Rectal smooth muscle tissue (tissue), 1 donor: ENCODE measurements around the gene POC1B.

Experiments used
- H3K27ac ChIP-seq: one replicate; pipeline ENCODE4 v1.7.0; 2013; ENCODE audit warnings: low read depth, low read length, inconsistent platforms
- H3K27me3 ChIP-seq: one replicate; pipeline ENCODE4 v1.7.0; 2013; ENCODE audit warnings: low read length; ENCODE audit not compliant: control insufficient read depth, insufficient read depth
- H3K36me3 ChIP-seq: one replicate; pipeline ENCODE4 v1.7.0; 2013; ENCODE audit warnings: low read length; ENCODE audit not compliant: control insufficient read depth, insufficient read depth
- H3K4me1 ChIP-seq: one replicate; pipeline ENCODE4 v1.7.0; 2013; ENCODE audit warnings: low read length; ENCODE audit not compliant: control insufficient read depth, insufficient read depth
- H3K4me3 ChIP-seq: one replicate; pipeline ENCODE4 v1.7.0; 2013; ENCODE audit warnings: low read length
- H3K9ac ChIP-seq: one replicate; pipeline ENCODE4 v1.7.0; 2013; ENCODE audit warnings: low read length

POC1B gene

GRCh38 chr12:89551747-89552146 is 25.9 kb upstream of the POC1B start:
- Histone ChIP-seq H3K27me3 (no peaks in the 10 kb centered on the region), H3K9ac (no peak overlapping the region), H3K27ac (no peak overlapping the region), H3K4me3 (no peak overlapping the region), H3K4me1 (no peaks in the 10 kb centered on the region), H3K36me3 (no peaks in the 10 kb centered on the region)

DNA sequence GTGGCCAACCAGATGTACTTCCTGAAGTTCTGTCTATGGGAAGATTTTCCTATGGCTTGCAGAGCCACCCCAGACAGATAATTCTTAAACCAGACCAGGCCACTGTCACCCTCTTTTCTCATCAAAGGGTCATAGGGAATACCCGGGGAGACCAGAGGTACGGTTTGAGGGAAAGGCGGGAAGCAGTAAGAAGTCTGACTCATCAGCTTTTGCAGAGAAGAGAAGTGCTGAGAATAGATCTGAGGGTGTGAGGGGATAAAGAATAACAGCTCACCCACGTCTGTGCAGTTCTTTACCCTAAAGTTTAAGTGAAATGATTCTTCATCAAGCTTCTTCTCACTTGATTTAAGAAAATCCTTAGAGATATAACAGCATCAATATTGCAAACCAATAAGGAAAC is 21.3 kb upstream of the POC1B start:
- Histone ChIP-seq H3K27me3 (no peaks in the 10 kb centered on the region), H3K27ac (no peak overlapping the region), H3K4me1 (no peaks in the 10 kb centered on the region), H3K9ac (no peak overlapping the region), H3K4me3 (no peak overlapping the region), H3K36me3 (no peaks in the 10 kb centered on the region)

DNA sequence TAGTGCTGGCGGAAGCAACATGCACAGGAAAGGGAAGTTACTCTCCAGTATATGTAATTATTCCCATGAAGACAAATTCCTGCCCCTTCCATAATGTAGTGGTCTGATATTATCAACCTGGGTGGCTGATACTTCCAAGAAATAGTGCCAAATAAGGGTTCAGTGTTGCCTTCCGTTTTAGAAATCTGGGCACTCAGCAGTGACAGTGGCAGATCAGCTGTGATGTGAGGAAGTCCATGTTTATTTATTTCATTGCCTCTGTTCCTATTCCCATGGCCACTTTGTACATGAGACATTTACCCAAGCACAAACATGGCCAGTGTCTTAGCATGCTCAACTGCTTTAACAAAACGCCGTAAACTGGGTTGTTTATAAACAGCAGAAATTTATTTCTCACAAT is 20.3 kb upstream of the POC1B start:
- Histone ChIP-seq H3K27me3 (no peaks in the 10 kb centered on the region), H3K27ac (no peak overlapping the region), H3K9ac (no peak overlapping the region), H3K4me1 (no peaks in the 10 kb centered on the region), H3K36me3 (no peaks in the 10 kb centered on the region), H3K4me3 (no peak overlapping the region)

DNA sequence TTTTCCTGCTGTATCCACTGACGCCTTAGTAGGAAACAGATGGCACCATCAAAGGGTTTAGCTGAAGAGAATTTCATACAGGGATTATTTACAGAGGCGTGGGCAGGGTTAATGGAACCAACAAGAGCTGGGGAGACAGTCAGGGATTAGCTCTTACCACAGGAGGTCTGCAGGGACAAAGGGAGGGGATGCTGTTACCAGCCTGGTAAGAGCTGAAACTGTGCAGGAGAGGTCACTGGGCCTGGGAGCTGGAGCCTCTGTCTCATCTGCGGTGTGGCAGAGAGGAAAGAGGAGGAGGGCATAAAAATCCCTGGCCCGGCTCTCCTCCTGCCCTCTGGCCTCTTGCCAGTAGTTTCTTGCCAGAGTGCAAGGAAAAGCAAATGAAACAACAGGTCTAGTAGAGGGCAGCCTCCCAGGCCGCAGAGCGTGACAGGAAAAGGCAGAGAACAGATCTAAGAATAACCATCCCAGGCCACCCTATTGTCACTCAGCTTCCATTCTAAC is 18.9 kb upstream of the POC1B start:
- no peaks in the 10 kb centered on the region for H3K36me3 ChIP-seq
- no peaks in the 10 kb centered on the region for H3K4me1 ChIP-seq
- no peak overlapping the region for H3K9ac ChIP-seq
- H3K4me3 ChIP-seq, result no peak overlapping the region
- H3K27me3 ChIP-seq, result no peaks in the 10 kb centered on the region
- no peak overlapping the region for H3K27ac ChIP-seq

GRCh38 chr12:89544022-89544421 is 18.2 kb upstream of the POC1B start:
- no peaks in the 10 kb centered on the region for H3K36me3 ChIP-seq
- H3K4me1 ChIP-seq, result no peaks in the 10 kb centered on the region
- H3K9ac ChIP-seq, result no peak overlapping the region
- H3K27me3 ChIP-seq, result no peaks in the 10 kb centered on the region
- no peak overlapping the region for H3K4me3 ChIP-seq
- no peak overlapping the region for H3K27ac ChIP-seq

- H3K27ac ChIP-seq, result no peak overlapping the region
- no peak overlapping the region for H3K9ac ChIP-seq
- H3K4me3 ChIP-seq, result no peak overlapping the region
Measured at GRCh38 chr12:89542912-89543592, 17.2 kb upstream of the POC1B start.

GRCh38 chr12:89542236-89542635 is 16.4 kb upstream of the POC1B start:
- Histone ChIP-seq H3K27me3 (no peaks in the 10 kb centered on the region), H3K27ac (no peak overlapping the region), H3K36me3 (no peaks in the 10 kb centered on the region), H3K9ac (no peak overlapping the region), H3K4me1 (no peaks in the 10 kb centered on the region), H3K4me3 (no peak overlapping the region)

More at GRCh38 chr12:89542912-89543592, 17.2 kb upstream of the POC1B start:
- H3K4me1 ChIP-seq, result no peaks in the 10 kb centered on the region
- H3K36me3 ChIP-seq, result no peaks in the 10 kb centered on the region
- no peaks in the 10 kb centered on the region for H3K27me3 ChIP-seq

DNA sequence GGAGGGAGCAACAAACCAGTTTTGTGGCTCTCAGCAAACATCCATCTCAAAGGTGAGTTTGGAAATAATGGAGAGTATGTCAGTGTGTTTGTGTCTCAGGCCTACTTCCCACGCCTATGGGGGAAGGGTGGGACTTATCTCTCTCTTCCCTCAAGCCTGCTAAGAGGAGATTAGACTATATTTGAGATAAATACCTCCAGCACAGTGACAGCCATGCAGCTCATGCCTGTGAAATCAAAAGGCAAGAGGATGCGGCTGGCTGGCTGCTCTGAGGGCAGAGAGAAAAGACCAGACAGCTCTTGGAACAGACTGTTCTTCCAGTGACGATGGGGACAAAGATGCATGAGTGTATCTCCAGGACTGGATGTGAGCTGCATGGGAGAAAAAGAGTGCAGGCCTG is 14.7 kb upstream of the POC1B start:
- no peaks in the 10 kb centered on the region for H3K4me1 ChIP-seq
- H3K27me3 ChIP-seq, result no peaks in the 10 kb centered on the region
- no peak overlapping the region for H3K9ac ChIP-seq
- no peaks in the 10 kb centered on the region for H3K36me3 ChIP-seq
- H3K27ac ChIP-seq, result no peak overlapping the region
- H3K4me3 ChIP-seq, result no peak overlapping the region

GRCh38 chr12:89539426-89540223 is 13.8 kb upstream of the POC1B start:
- Histone ChIP-seq H3K4me3 (no peak overlapping the region), H3K9ac (no peak overlapping the region), H3K4me1 (no peaks in the 10 kb centered on the region), H3K27ac (no peak overlapping the region), H3K36me3 (no peaks in the 10 kb centered on the region), H3K27me3 (no peaks in the 10 kb centered on the region)

DNA sequence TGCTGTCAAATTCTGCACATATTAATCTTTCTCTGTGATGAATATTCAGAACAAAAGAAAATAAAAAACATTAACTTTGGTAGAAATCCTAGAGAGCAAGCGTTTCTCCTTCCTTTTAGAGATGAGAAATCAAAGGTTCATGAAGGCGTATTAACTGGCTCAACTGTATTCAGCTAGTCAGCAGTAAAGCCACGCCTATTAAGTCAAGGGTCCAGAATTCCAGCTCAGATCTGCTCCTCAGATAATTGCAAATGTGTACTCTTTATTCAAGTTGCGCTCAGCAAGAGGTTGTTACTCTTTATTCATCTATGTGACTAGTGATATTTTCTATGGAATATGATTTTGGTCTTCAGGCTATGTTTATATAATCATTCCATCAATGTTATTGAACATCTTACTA is 13.1 kb upstream of the POC1B start:
- Histone ChIP-seq H3K36me3 (no peaks in the 10 kb centered on the region), H3K4me3 (no peak overlapping the region), H3K9ac (no peak overlapping the region), H3K27ac (no peak overlapping the region), H3K4me1 (no peaks in the 10 kb centered on the region), H3K27me3 (no peaks in the 10 kb centered on the region)

- Histone ChIP-seq H3K9ac (no peak overlapping the region), H3K4me1 (no peaks in the 10 kb centered on the region), H3K4me3 (no peak overlapping the region), H3K36me3 (no peaks in the 10 kb centered on the region), H3K27me3 (no peaks in the 10 kb centered on the region), H3K27ac (no peak overlapping the region)
Measured at GRCh38 chr12:89537389-89537788, 11.5 kb upstream of the POC1B start.

DNA sequence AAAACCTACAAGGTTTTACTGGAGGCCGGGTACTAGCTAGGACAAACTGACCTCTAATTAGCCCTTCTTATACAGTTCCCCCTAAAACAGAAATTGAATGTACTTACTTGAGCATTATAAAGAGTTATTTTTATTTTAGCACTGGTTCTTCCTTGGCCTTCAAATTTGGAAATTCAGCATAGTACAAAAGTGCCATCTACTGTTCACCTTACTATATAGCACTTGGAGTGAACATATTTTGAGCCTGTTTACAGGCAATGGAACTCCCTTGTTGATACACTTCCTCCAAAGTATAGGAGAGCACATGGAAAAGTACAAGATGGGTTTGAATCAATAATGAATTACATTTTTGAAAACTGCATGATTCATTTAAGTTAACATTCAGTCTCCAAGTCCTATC is 3.9 kb upstream of the POC1B start:
- Histone ChIP-seq H3K36me3 (no peaks in the 10 kb centered on the region), H3K9ac (no peak overlapping the region), H3K27ac (no peak overlapping the region), H3K27me3 (no peaks in the 10 kb centered on the region), H3K4me1 (peaks cover 3% of the 10 kb centered on the region), H3K4me3 (no peak overlapping the region)

GRCh38 chr12:89528434-89528833 is 2.6 kb upstream of the POC1B start:
- H3K4me1 ChIP-seq, result peaks cover 7% of the 10 kb centered on the region
- no peak overlapping the region for H3K9ac ChIP-seq
- no peak overlapping the region for H3K4me3 ChIP-seq
- H3K36me3 ChIP-seq, result no peaks in the 10 kb centered on the region
- H3K27me3 ChIP-seq, result no peaks in the 10 kb centered on the region
- no peak overlapping the region for H3K27ac ChIP-seq
